ENCODE measurements around the gene IZUMO1. TPM values are rescaled to one million over a fixed set of nuclear protein-coding genes. Genes with fewer than 3 reads are reported as not detected.
"Not testable (repeated sequence)": the region's sequence is repeated elsewhere in the genome, so short reads cannot be mapped to it uniquely, and the experiment has no call there.

The IZUMO1 gene
- total and polyA plus RNA-seq, 2 of the 8 experiments (the other 6 are each of a cell fraction or from before 2014, with no cell fraction given): 0.33 to 1.8 TPM

DNA sequence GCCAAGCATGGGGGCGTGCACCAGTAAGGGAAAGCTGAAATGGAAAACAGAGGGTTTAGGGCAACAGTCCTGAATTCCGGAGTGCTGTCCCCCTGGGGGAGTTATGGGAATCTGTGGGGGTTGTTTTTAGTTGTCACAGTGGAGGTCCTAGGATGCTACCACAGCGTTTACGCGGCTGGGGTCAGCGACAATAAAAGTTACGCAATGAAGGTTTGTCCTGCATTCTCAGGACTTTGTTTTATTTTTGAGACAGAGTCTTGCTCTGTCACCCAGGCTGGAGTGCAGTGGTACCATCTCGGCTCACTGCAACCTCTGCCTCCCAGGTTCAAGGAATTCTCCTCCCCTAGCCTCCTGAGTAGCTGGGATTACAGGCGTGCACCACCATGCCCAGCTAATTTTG is 53.1 kb downstream of the IZUMO1 start:
- not testable (repeated sequence) for H3K9me3 ChIP-seq (ENCODE audit: insufficient read depth in 2 of 2, low read depth in 1 of 2, low read length in 1 of 2); H3K23me2 ChIP-seq (ENCODE audit: low read depth, low read length); H3K36me3 ChIP-seq (ENCODE audit: control insufficient read depth in 2 of 4, insufficient read depth in 4 of 4, low read length in 3 of 4); H4K20me1 ChIP-seq (replicated peaks in 1 of 2; ENCODE audit: control insufficient read depth in 1 of 2, insufficient read depth in 2 of 2, low read length in 2 of 2); H2BK5ac ChIP-seq (ENCODE audit: low read depth, low read length); H3K27ac ChIP-seq (ENCODE audit: low read depth, low read length); H2BK15ac ChIP-seq (ENCODE audit: low read length); H2AK5ac ChIP-seq (ENCODE audit: low read depth, low read length); DNase-seq (ENCODE audit: low read depth in 1 of 2, low spot score in 2 of 2); H4K91ac ChIP-seq (replicated peaks; ENCODE audit: insufficient read length, low read length); H3K79me1 ChIP-seq (ENCODE audit: low read depth, low read length); H2BK20ac ChIP-seq (ENCODE audit: low read length); H3K9ac ChIP-seq (replicated peaks in 1 of 4; ENCODE audit: extremely low read depth in 1 of 4, low read depth in 3 of 4, low read length in 3 of 4); H3K56ac ChIP-seq (replicated peaks; ENCODE audit: insufficient read length, low read depth, low read length); H3K4me1 ChIP-seq (replicated peaks in 1 of 4; ENCODE audit: control insufficient read depth in 3 of 4, insufficient read depth in 4 of 4, low read length in 3 of 4); H2BK120ac ChIP-seq (replicated peaks; ENCODE audit: low read depth, low read length); H4K8ac ChIP-seq (ENCODE audit: extremely low read depth, insufficient read depth, low read length); H3K4me2 ChIP-seq (ENCODE audit: insufficient read depth in 1 of 2, low read depth in 2 of 2, low read length in 2 of 2); H3K4ac ChIP-seq (replicated peaks; ENCODE audit: insufficient read length, low read depth, low read length); H4K5ac ChIP-seq (ENCODE audit: insufficient read length, low read depth, low read length); H3K23ac ChIP-seq (ENCODE audit: insufficient read length); H2AFZ ChIP-seq (ENCODE audit: low read length); H3K4me3 ChIP-seq (ENCODE audit: extremely low read depth in 1 of 4, insufficient read depth in 2 of 4, low read depth in 3 of 4, low read length in 4 of 4); H3K79me2 ChIP-seq (ENCODE audit: control insufficient read depth in 1 of 2, insufficient read depth in 2 of 2, low read length in 2 of 2); FAIRE-seq; H3K27me3 ChIP-seq (replicated peaks in 1 of 4; ENCODE audit: control insufficient read depth in 3 of 4, extremely low read depth in 1 of 4, insufficient read depth in 3 of 4, low read length in 3 of 4); H3K14ac ChIP-seq (ENCODE audit: insufficient read length); H2BK12ac ChIP-seq (ENCODE audit: low read depth, low read length); H3K18ac ChIP-seq (ENCODE audit: extremely low read depth, low read length)
- 92% methylated on average over 9 of the region's 9 CpGs; no CpG with 5 or more reads in 1 of the 2 experiments for WGBS, 2 experiments (ENCODE audit: extremely low coverage in 1 of 2, insufficient coverage in 1 of 2, insufficient read length in 1 of 2, insufficient replicate concordance in 2 of 2, low coverage in 1 of 2, low lambda C conversion rate in 2 of 2, missing lambda C conversion rate in 1 of 2)
- peak; percentile 33; the same call in 1 of the 2 replicates for TF ChIP-seq CEBPB (IDR thresholded peaks at IDR 0.05; ENCODE audit: low read depth, low read length)
- ChIA-PET POLR2A (ENCODE audit: partially characterized antibody) (interaction anchor here (0.6 to 1.7 kb wide), 6 partner anchors 11 to 257 kb away, joined by 3 to 4 read pairs (median 4); no protein-coding TSS in a partner anchor), CTCF (ENCODE audit: partially characterized antibody) (interaction anchor here (0.9 to 6.5 kb wide), 4 partner anchors 18 to 326 kb away, joined by 4 to 59 read pairs (median 9); partner anchors contain the start of gene NTN5)

Small RNA genes within 50 kb of the gene (small RNA-seq; reads per million reads assigned to genes)
- not detected for gene RNU6-317P (ENCODE audit: insufficient read depth)

Other genes starting within 250 kb of the IZUMO1 start
- gene LMTK3, start 235.1 kb downstream of the IZUMO1 start, total RNA-seq (2021; fragmentation: NEBNext Ultra II Directional; extraction: Animal tissue kit (Norgen Biotek cat#: 25700)): 12.4 and 13.6 TPM in 2 replicates
- 2.7 and 7.3 TPM in 2 replicates for gene LMTK3, start 235.1 kb downstream of the IZUMO1 start, polyA plus RNA-seq (2011; rRNA removed)
- 0.99 and 1.5 TPM in 2 replicates for gene SULT2B1, start 194.7 kb downstream of the IZUMO1 start, total RNA-seq (2021; fragmentation: NEBNext Ultra II Directional; extraction: Animal tissue kit (Norgen Biotek cat#: 25700))
- gene SULT2B1, start 194.7 kb downstream of the IZUMO1 start, polyA plus RNA-seq (2011; rRNA removed): 2.6 and 3.8 TPM in 2 replicates
- gene SPACA4, start 140.2 kb downstream of the IZUMO1 start, total RNA-seq (2021; fragmentation: NEBNext Ultra II Directional; extraction: Animal tissue kit (Norgen Biotek cat#: 25700)): not detected in 2 replicates
- gene SPACA4, start 140.2 kb downstream of the IZUMO1 start, polyA plus RNA-seq (2011; rRNA removed): not detected in 2 replicates
- 5.3 and 6.5 TPM in 2 replicates for gene FAM83E, start 131.8 kb downstream of the IZUMO1 start, total RNA-seq (2021; fragmentation: NEBNext Ultra II Directional; extraction: Animal tissue kit (Norgen Biotek cat#: 25700))
- 1.8 and 2.5 TPM in 2 replicates for gene FAM83E, start 131.8 kb downstream of the IZUMO1 start, polyA plus RNA-seq (2011; rRNA removed)
- gene RPL18, start 127.7 kb downstream of the IZUMO1 start, total RNA-seq (2021; fragmentation: NEBNext Ultra II Directional; extraction: Animal tissue kit (Norgen Biotek cat#: 25700)): 1,669 and 1,693 TPM in 2 replicates
- gene RPL18, start 127.7 kb downstream of the IZUMO1 start, polyA plus RNA-seq (2011; rRNA removed): 2,789 and 3,426 TPM in 2 replicates
- gene SPHK2, start 127.4 kb downstream of the IZUMO1 start, total RNA-seq (2021; fragmentation: NEBNext Ultra II Directional; extraction: Animal tissue kit (Norgen Biotek cat#: 25700)): 60.9 and 61.6 TPM in 2 replicates
- 43.9 and 81.8 TPM in 2 replicates for gene SPHK2, start 127.4 kb downstream of the IZUMO1 start, polyA plus RNA-seq (2011; rRNA removed)
- 8.3 and 9.9 TPM in 2 replicates for gene DBP, start 109.5 kb downstream of the IZUMO1 start, total RNA-seq (2021; fragmentation: NEBNext Ultra II Directional; extraction: Animal tissue kit (Norgen Biotek cat#: 25700))
- 7.5 and 8.2 TPM in 2 replicates for gene DBP, start 109.5 kb downstream of the IZUMO1 start, polyA plus RNA-seq (2011; rRNA removed)
- gene CA11, start 100.7 kb downstream of the IZUMO1 start, total RNA-seq (2021; fragmentation: NEBNext Ultra II Directional; extraction: Animal tissue kit (Norgen Biotek cat#: 25700)): 51.7 and 53.0 TPM in 2 replicates
- gene CA11, start 100.7 kb downstream of the IZUMO1 start, polyA plus RNA-seq (2011; rRNA removed): 71.4 and 78.9 TPM in 2 replicates
- 0.15 and 0.47 TPM in 2 replicates for gene NTN5, start 73.9 kb downstream of the IZUMO1 start, total RNA-seq (2021; fragmentation: NEBNext Ultra II Directional; extraction: Animal tissue kit (Norgen Biotek cat#: 25700))
- 0.80 and 0.85 TPM in 2 replicates for gene NTN5, start 73.9 kb downstream of the IZUMO1 start, polyA plus RNA-seq (2011; rRNA removed)
- 5.0 and 7.0 TPM in 2 replicates for gene FUT2, start 50.9 kb downstream of the IZUMO1 start, total RNA-seq (2021; fragmentation: NEBNext Ultra II Directional; extraction: Animal tissue kit (Norgen Biotek cat#: 25700))
- gene FUT2, start 50.9 kb downstream of the IZUMO1 start, polyA plus RNA-seq (2011; rRNA removed): 5.6 and 8.2 TPM in 2 replicates
- gene MAMSTR, start 27.2 kb downstream of the IZUMO1 start, total RNA-seq (2021; fragmentation: NEBNext Ultra II Directional; extraction: Animal tissue kit (Norgen Biotek cat#: 25700)): 2.0 and 2.9 TPM in 2 replicates
- gene MAMSTR, start 27.2 kb downstream of the IZUMO1 start, polyA plus RNA-seq (2011; rRNA removed): 2.3 and 2.5 TPM in 2 replicates
- 8.7 and 9.3 TPM in 2 replicates for gene RASIP1, start 6.3 kb downstream of the IZUMO1 start, total RNA-seq (2021; fragmentation: NEBNext Ultra II Directional; extraction: Animal tissue kit (Norgen Biotek cat#: 25700))
- 11.4 and 16.4 TPM in 2 replicates for gene RASIP1, start 6.3 kb downstream of the IZUMO1 start, polyA plus RNA-seq (2011; rRNA removed)
- gene FUT1, start 5.7 kb upstream of the IZUMO1 start, total RNA-seq (2021; fragmentation: NEBNext Ultra II Directional; extraction: Animal tissue kit (Norgen Biotek cat#: 25700)): 12.2 and 12.9 TPM in 2 replicates
- 7.4 and 12.4 TPM in 2 replicates for gene FUT1, start 5.7 kb upstream of the IZUMO1 start, polyA plus RNA-seq (2011; rRNA removed)
- gene FGF21, start 8.6 kb upstream of the IZUMO1 start, total RNA-seq (2021; fragmentation: NEBNext Ultra II Directional; extraction: Animal tissue kit (Norgen Biotek cat#: 25700)): 0.48 TPM in 1 of 2 replicates, not detected in the other
- 0.80 and 2.2 TPM in 2 replicates for gene FGF21, start 8.6 kb upstream of the IZUMO1 start, polyA plus RNA-seq (2011; rRNA removed)
- gene BCAT2, start 64.1 kb upstream of the IZUMO1 start, total RNA-seq (2021; fragmentation: NEBNext Ultra II Directional; extraction: Animal tissue kit (Norgen Biotek cat#: 25700)): 42.5 and 44.5 TPM in 2 replicates
- gene BCAT2, start 64.1 kb upstream of the IZUMO1 start, polyA plus RNA-seq (2011; rRNA removed): 48.7 and 77.3 TPM in 2 replicates
- gene HSD17B14, start 89.6 kb upstream of the IZUMO1 start, total RNA-seq (2021; fragmentation: NEBNext Ultra II Directional; extraction: Animal tissue kit (Norgen Biotek cat#: 25700)): 8.4 and 9.7 TPM in 2 replicates
- 25.5 and 32.7 TPM in 2 replicates for gene HSD17B14, start 89.6 kb upstream of the IZUMO1 start, polyA plus RNA-seq (2011; rRNA removed)
- 16.8 and 18.0 TPM in 2 replicates for gene PLEKHA4, start 121.7 kb upstream of the IZUMO1 start, total RNA-seq (2021; fragmentation: NEBNext Ultra II Directional; extraction: Animal tissue kit (Norgen Biotek cat#: 25700))
- gene PLEKHA4, start 121.7 kb upstream of the IZUMO1 start, polyA plus RNA-seq (2011; rRNA removed): 8.2 and 14.1 TPM in 2 replicates
- gene PPP1R15A, start 125.5 kb upstream of the IZUMO1 start, total RNA-seq (2021; fragmentation: NEBNext Ultra II Directional; extraction: Animal tissue kit (Norgen Biotek cat#: 25700)): 12.8 and 14.0 TPM in 2 replicates
- gene PPP1R15A, start 125.5 kb upstream of the IZUMO1 start, polyA plus RNA-seq (2011; rRNA removed): 4.1 and 8.6 TPM in 2 replicates
- 1.0 and 1.1 TPM in 2 replicates for gene TULP2, start 151.8 kb upstream of the IZUMO1 start, total RNA-seq (2021; fragmentation: NEBNext Ultra II Directional; extraction: Animal tissue kit (Norgen Biotek cat#: 25700))
- gene TULP2, start 151.8 kb upstream of the IZUMO1 start, polyA plus RNA-seq (2011; rRNA removed): 0.95 and 1.8 TPM in 2 replicates
- 106 and 111 TPM in 2 replicates for gene NUCB1, start 153.4 kb upstream of the IZUMO1 start, total RNA-seq (2021; fragmentation: NEBNext Ultra II Directional; extraction: Animal tissue kit (Norgen Biotek cat#: 25700))
- gene NUCB1, start 153.4 kb upstream of the IZUMO1 start, polyA plus RNA-seq (2011; rRNA removed): 121 and 178 TPM in 2 replicates
- 2.2 and 2.7 TPM in 2 replicates for gene DHDH, start 186.8 kb upstream of the IZUMO1 start, total RNA-seq (2021; fragmentation: NEBNext Ultra II Directional; extraction: Animal tissue kit (Norgen Biotek cat#: 25700))
- gene DHDH, start 186.8 kb upstream of the IZUMO1 start, polyA plus RNA-seq (2011; rRNA removed): 2.8 and 2.9 TPM in 2 replicates
- 257 and 295 TPM in 2 replicates for gene BAX, start 208.0 kb upstream of the IZUMO1 start, total RNA-seq (2021; fragmentation: NEBNext Ultra II Directional; extraction: Animal tissue kit (Norgen Biotek cat#: 25700))
- gene BAX, start 208.0 kb upstream of the IZUMO1 start, polyA plus RNA-seq (2011; rRNA removed): 346 and 750 TPM in 2 replicates
- 1,751 and 1,764 TPM in 2 replicates for gene FTL, start 218.4 kb upstream of the IZUMO1 start, total RNA-seq (2021; fragmentation: NEBNext Ultra II Directional; extraction: Animal tissue kit (Norgen Biotek cat#: 25700))
- gene FTL, start 218.4 kb upstream of the IZUMO1 start, polyA plus RNA-seq (2011; rRNA removed): 2,427 and 3,043 TPM in 2 replicates
- gene GYS1, start 246.4 kb upstream of the IZUMO1 start, total RNA-seq (2021; fragmentation: NEBNext Ultra II Directional; extraction: Animal tissue kit (Norgen Biotek cat#: 25700)): 37.8 and 38.7 TPM in 2 replicates
- gene GYS1, start 246.4 kb upstream of the IZUMO1 start, polyA plus RNA-seq (2011; rRNA removed): 30.0 and 41.9 TPM in 2 replicates
- gene RUVBL2, start 247.0 kb upstream of the IZUMO1 start, total RNA-seq (2021; fragmentation: NEBNext Ultra II Directional; extraction: Animal tissue kit (Norgen Biotek cat#: 25700)): 152 and 160 TPM in 2 replicates
- 247 and 341 TPM in 2 replicates for gene RUVBL2, start 247.0 kb upstream of the IZUMO1 start, polyA plus RNA-seq (2011; rRNA removed)